ENCODE measurements around the gene KRT12.

- TF ChIP-seq POLR2A (IDR thresholded peaks at IDR 0.05) (no peak), CTCF (IDR thresholded peaks at IDR 0.05) (no peak)
Measured at GRCh38 chr17:40820228-40820838, 46.7 kb downstream of the KRT12 start.
